Lower lobe of right lung (tissue), 2 donors: ENCODE measurements around the gene ANKRD44. TPM values are rescaled to one million over a fixed set of nuclear protein-coding genes. Genes with fewer than 3 reads are reported as not detected.
A peak's percentile ranks its signal among the peaks of the same experiment; 100 is the strongest.

Experiments
- ATAC-seq, 2 donors: fragments of 200-7000 bp; cut with Tn5 transposase; one replicate each; pipeline ENCODE4 v1.9.1; 2020 to 2022; ENCODE audit warnings: mild to moderate bottlenecking in 2 of 2, moderate library complexity in 2 of 2
- DNase-seq: peaks from one replicate; pipeline ENCODE4 v3.0.0-alpha.2; 2020
- H3K27ac ChIP-seq: fragments of 200-600 bp; one replicate; pipeline ENCODE4 v1.8.0; 2022
- H3K27me3 ChIP-seq: fragments of 200-600 bp; one replicate; pipeline ENCODE4 v1.8.0; 2022; ENCODE audit warnings: low read depth
- H3K36me3 ChIP-seq: fragments of 200-600 bp; one replicate; pipeline ENCODE4 v1.8.0; 2022; ENCODE audit warnings: mild to moderate bottlenecking
- H3K4me1 ChIP-seq: fragments of 200-600 bp; one replicate; pipeline ENCODE4 v1.8.0; 2022
- H3K4me3 ChIP-seq: fragments of 200-600 bp; one replicate; pipeline ENCODE4 v1.8.0; 2022; ENCODE audit warnings: mild to moderate bottlenecking
- H3K9me3 ChIP-seq: fragments of 200-600 bp; one replicate; pipeline ENCODE4 v1.8.0; 2022
- intact Hi-C: fragments of 100-400 bp; cut with DNase I; formaldehyde crosslinking; loops from one replicate; pipeline ENCODE4 v1.11.0; 2022
- total RNA-seq: library from RNA; stranded (reverse); fragmentation: NEBNext Ultra II Directional; extraction: Animal tissue kit (Norgen Biotek cat#: 25700); gene quantifications from one replicate; pipeline ENCODE4 v1.2.1, GENCODE V29; 2021
- TF ChIP-seq, protein P1 (sequence below): fragments of 200-600 bp; IDR thresholded peaks from one replicate; pipeline ENCODE4 v1.8.0; 2022; ENCODE audit warnings: antibody characterized with exemption, mild to moderate bottlenecking
- donor health status: DM: no; HTN: yes; CAD: no; lungs with severe emphysema.

ANKRD44 gene
- total RNA-seq, 1 donor from 2014 or later: 58.7 TPM

DNA sequence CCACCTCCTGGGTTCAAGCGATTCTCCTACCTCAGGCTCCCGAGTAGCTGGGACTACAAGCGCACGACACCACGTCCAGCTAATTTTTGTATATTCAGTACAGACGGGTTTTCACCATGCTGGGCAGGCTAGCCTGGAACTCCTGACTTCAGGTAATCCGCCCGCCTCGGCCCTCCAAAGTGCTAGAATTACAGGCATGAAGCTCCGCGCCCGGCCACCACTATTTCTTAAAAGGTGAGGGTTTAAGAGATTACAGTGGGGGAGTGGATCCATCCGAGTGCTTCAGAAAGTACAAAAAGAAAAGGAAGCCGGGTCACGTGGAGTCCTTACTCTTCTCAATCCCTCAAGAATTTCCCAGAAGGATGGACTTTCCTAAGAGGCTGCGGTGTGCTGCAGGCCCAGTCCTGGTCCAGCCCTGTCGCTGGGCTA lies 146.9 kb downstream of the ANKRD44 start:
- Histone ChIP-seq H3K36me3 (no peaks in the 10 kb centered on the region), H3K4me3 (no peak overlapping the region), H3K4me1 (peaks cover 20% of the 10 kb centered on the region), H3K27ac (peak overlapping the region; percentile 7), H3K9me3 (no peaks in the 10 kb centered on the region), H3K27me3 (no peaks in the 10 kb centered on the region)
- no peak for DNase-seq
- intact Hi-C loops: no loop called here
- ATAC-seq: no peak
- TF ChIP-seq, protein P1, sequence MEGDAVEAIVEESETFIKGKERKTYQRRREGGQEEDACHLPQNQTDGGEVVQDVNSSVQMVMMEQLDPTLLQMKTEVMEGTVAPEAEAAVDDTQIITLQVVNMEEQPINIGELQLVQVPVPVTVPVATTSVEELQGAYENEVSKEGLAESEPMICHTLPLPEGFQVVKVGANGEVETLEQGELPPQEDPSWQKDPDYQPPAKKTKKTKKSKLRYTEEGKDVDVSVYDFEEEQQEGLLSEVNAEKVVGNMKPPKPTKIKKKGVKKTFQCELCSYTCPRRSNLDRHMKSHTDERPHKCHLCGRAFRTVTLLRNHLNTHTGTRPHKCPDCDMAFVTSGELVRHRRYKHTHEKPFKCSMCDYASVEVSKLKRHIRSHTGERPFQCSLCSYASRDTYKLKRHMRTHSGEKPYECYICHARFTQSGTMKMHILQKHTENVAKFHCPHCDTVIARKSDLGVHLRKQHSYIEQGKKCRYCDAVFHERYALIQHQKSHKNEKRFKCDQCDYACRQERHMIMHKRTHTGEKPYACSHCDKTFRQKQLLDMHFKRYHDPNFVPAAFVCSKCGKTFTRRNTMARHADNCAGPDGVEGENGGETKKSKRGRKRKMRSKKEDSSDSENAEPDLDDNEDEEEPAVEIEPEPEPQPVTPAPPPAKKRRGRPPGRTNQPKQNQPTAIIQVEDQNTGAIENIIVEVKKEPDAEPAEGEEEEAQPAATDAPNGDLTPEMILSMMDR: no peak

DNA sequence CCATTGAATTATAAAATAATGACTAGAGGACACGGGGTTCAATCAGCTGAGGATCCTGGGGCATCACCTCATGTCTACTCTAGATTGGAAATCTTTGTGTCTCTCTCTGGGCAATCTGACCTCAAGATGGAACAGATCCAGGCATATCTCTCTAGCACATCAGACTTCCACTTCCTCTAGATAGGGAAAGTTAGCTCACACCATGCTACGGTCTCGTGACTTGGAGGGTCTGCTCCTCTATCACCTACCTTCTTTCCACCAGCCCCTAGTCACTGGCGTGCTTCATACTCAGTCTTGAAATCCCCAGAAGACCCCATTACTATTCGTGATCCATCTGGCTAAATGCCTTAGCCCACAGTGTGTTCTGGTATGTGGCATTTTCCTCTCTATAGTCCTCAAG lies 148.8 kb downstream of the ANKRD44 start:
- Histone ChIP-seq H3K4me1 (peaks cover 27% of the 10 kb centered on the region), H3K27ac (no peak overlapping the region), H3K9me3 (no peaks in the 10 kb centered on the region), H3K27me3 (no peaks in the 10 kb centered on the region), H3K4me3 (no peak overlapping the region), H3K36me3 (no peaks in the 10 kb centered on the region)
- no peak for DNase-seq
- intact Hi-C loops: no loop called here
- TF ChIP-seq, protein P1: no peak
- no peak for ATAC-seq

DNA sequence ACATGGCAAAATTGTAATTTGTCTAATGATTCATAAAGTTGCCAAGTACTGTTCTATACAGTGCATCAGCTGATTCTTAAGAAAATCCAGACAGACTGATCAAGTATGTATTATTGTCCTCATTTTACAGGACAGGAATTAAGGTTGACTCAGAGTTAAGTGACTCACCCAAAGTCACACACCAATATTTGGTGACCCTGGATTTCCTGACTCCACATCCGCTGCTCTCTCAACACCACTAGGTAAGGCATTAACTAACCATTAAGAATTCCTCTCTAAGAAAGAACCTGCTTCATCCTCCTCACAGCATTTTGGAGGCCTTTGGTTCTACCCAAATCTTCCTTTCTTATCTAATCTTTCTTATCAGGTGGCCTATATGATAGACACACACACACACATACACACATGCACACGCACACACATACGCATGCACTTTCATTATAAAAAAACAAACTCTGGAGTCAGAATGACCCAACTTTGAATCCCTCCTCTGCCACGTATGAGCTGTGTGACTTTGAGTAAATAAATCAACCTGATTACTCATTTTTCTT lies 150.8 kb downstream of the ANKRD44 start:
- peak in 1 of 2 donors; percentile 59 for ATAC-seq
- TF ChIP-seq, protein P1: no peak
- Histone ChIP-seq H3K27ac (no peak overlapping the region), H3K36me3 (no peaks in the 10 kb centered on the region), H3K4me3 (no peak overlapping the region), H3K9me3 (no peaks in the 10 kb centered on the region), H3K27me3 (no peaks in the 10 kb centered on the region), H3K4me1 (peaks cover 27% of the 10 kb centered on the region)
- intact Hi-C loops: no loop called here
- DNase-seq: no peak

DNA sequence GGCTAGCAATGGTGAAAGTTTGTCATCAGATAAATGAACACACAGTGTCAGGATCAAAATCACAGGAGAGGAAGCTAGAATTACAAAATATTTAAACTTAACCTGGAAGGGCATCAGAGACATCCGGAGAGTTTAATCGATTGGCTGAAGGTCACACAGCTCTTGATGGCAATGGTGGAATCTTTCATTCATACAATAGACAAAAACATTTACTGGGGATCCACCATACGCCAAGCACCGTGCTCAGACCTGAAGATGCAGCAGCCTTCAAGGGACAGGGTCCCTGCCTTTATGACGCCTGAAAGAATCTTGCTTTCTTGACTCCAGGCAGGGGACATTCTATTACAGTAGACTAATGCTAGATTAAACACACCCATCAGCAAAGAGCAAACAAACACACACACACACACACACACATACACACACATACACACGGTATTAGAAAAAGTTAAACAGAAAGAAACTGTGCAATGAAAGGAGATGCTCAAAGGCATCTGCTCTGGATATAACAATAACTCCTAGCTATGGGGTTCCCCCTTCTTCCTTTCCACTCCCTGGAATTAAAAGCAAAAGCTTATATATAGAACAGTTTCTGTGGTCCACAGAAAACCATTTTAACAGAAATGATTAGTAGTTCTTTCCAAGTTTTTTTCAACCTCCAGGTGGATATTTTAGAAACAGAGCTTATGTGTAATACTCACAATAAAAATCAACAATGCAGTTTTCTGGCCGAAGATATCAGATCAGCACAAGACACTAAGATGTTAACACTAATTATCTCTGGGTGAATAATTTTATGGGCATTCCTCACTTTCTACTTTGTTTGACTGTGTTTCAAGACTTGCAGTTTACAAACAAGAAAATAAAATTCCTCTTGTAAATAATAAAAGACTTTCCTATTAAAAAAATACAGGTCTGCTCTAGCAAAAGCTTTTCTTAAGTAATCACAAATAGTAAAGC lies 151.7 kb downstream of the ANKRD44 start:
- no peaks in the 10 kb centered on the region for H3K9me3 ChIP-seq
- no peaks in the 10 kb centered on the region for H3K36me3 ChIP-seq
- intact Hi-C loops: no loop called here
- H3K4me3 ChIP-seq: no peak overlapping the region
- DNase-seq: no peak
- TF ChIP-seq, protein P1: no peak
- no peaks in the 10 kb centered on the region for H3K27me3 ChIP-seq
- H3K4me1 ChIP-seq: peaks cover 27% of the 10 kb centered on the region
- peak in 1 of 2 donors; percentile 46 for ATAC-seq
- H3K27ac ChIP-seq: no peak overlapping the region

DNA sequence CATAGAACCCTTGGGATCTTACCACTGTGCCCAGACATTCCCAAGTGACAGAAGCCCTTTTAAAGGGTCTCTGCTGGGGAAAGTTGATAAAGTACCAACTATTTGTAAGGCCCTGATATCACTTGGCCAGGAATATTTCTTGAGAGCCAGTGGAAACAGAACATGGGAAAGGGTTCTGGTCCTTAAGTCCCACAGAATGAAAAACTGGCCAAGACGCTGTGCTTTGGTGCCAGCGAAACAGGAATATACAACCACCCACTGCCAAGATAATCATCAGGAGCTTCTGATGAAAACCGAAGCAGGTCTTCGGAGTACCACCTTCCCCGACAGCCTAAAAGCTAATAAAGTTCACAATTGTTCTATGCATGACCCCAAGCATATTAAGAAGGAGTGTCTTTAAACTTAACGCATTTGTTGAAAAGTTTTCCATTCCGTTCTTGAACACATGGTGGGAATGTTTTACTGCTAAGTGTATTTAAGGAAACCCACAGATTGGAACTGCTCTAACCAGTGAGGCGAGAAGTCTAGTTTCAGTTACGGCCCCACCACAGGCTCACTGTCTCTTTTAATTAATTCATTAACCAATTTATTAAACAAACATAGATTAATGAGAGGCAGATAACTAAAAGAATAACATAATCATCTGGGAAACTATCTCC lies 152.6 kb downstream of the ANKRD44 start:
- intact Hi-C loops: no loop called here
- no peak for DNase-seq
- no peaks in the 10 kb centered on the region for H3K9me3 ChIP-seq
- H3K4me3 ChIP-seq: no peak overlapping the region
- no peaks in the 10 kb centered on the region for H3K27me3 ChIP-seq
- no peak overlapping the region for H3K27ac ChIP-seq
- no peaks in the 10 kb centered on the region for H3K36me3 ChIP-seq
- peaks cover 33% of the 10 kb centered on the region for H3K4me1 ChIP-seq
- no peak for ATAC-seq
- TF ChIP-seq, protein P1: no peak
